ENCODE measurements around the gene ICE2.

The ICE2 gene

DNA sequence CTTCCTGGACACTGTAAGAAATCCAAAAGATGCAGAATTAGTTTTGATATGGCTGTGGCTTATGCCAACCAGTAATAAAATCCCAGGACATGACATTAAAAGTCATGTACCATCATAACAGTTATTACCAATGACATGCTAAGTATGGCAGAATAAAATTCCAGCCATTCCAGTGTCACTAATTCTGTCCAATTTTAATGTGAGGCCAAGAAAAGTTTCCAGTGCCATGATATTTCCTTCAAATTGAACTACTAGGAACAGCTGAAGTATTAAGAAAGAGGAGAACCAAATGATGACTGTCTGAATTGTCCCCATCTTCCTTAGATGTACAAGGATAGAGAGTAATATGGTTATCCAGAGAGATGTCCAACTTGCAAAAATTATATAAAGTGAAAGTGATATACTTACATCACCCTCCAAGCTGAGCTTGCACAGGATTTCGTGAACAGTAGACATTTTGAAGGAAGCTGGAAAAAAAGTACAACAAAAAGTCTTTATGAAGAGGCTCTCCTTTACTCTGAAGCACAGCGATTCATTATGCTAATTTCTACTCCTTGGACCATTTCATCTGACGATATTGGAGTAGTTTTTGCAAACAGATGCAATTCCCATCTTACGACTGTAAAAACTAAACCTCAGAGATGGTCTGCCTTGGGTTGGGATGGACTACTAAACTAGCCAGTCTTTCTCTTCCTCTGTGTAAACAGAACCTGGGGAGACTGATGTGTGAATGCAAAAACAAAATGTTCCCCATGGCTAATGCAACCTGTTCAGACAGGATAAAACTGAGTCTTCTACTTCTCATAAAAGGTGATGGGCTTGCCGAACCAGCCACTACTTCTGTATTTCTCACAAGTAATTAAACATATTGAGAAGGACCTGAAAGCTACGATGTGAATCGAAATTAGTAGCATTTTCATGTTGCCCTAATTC is 93.1 kb downstream of the ICE2 start:
- DNase-seq = no peak

- DNase-seq = no peak
Measured at GRCh38 chr15:60384526-60385126, 94.3 kb downstream of the ICE2 start.

- no peak for DNase-seq
Measured at GRCh38 chr15:60384053-60384452, 94.9 kb downstream of the ICE2 start.

GRCh38 chr15:60382773-60383674 is 95.9 kb downstream of the ICE2 start:
- DNase-seq = no peak

- no peak for DNase-seq
Measured at GRCh38 chr15:60381148-60381788, 97.7 kb downstream of the ICE2 start.

- no peak for DNase-seq
Measured at GRCh38 chr15:60379525-60380274, 99.2 kb downstream of the ICE2 start.

GRCh38 chr15:60379185-60379524 is 99.8 kb downstream of the ICE2 start:
- DNase-seq = no peak

- DNase-seq = no peak
Measured at GRCh38 chr15:60376677-60377095, 102.3 kb downstream of the ICE2 start.

GRCh38 chr15:60375306-60375705 is 103.6 kb downstream of the ICE2 start:
- no peak for DNase-seq

DNA sequence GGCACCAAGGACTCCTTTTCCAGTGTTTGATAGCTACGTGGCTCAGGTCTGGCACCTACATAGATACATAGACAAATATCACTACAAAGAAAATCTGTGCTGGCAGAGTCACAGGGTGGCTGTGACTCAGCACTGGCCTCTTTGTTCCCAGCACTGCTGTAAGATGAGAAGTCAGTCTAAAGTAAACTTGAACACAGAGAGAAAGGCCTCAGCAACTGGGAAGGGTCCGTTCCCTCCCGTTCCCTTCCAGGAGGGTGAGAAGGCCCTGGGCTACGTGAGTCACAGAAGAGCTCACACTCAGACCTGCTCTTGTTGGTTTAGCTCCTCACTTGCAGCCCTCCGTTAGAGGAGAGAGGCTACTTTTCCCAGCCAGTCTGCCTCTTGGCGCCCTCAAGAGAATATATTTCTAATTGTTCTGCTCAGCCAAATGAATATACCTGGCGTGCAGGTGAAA is 104.3 kb downstream of the ICE2 start:
- no peak for DNase-seq

- no peak for DNase-seq
Measured at GRCh38 chr15:60374209-60374608, 104.7 kb downstream of the ICE2 start.

DNA sequence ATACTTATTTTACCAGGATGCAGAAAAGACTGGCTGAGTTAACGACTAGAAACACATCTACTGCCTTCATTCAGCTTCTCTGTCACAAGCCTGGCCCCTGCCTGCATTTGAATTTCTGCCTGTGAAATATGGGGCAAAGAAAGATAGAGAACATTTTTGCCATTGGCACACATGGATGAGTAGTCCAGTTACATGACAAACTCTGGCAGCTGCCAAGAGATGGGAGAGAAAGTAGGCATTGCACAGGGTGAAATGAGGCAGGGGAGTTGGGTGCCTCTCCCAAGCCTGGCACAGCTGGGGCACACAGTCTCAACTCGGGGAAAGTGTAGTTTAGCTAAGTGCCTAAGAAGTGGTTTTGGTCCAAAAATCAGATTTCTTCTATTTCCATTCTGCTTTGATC is 105.2 kb downstream of the ICE2 start:
- no peak for DNase-seq

- no peak for DNase-seq
Measured at GRCh38 chr15:60373327-60373726, 105.6 kb downstream of the ICE2 start.

GRCh38 chr15:60372756-60373155 is 106.2 kb downstream of the ICE2 start:
- DNase-seq = no peak

GRCh38 chr15:60372227-60372626 is 106.7 kb downstream of the ICE2 start:
- DNase-seq = no peak

DNA sequence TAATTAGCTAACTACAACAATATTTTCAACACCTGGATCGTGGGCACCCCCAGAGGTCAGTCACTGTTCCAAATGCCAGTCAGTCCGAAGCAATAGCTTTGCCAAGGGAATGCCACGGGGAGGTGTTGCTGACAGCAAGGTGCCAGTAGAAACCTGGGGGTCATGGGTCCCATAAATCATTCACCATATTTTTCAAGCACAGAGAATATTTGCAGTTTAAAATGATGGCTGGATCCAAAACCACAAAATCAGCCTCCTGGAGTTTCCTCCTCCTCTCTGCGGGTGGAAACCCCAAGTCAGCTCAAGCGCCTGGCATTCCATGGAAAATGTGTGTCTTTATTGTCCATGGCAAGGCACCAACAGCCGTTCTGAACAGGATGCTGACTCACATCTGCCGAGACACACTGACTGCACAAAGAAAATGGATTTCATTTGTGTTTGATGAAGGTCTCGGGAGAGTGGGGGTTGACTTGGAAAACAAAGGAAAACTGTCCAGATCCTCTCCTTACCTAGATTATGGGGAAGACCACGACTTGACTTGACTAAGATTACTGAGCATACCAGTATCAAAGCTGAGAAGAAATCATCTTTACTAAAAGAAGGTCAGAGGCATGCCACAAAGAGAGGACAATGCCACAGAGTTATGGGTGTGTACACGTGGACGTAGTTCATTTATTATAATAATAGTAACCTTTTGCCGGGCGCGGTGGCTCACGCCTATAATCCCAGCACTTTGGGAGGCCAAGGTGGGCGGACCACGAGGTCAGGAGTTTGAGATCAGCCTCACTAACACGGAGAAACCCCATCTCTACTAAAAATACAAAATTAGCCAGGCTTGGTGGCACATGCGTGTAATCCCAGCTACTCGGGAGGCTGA is 107.5 kb downstream of the ICE2 start:
- no peak for DNase-seq

DNA sequence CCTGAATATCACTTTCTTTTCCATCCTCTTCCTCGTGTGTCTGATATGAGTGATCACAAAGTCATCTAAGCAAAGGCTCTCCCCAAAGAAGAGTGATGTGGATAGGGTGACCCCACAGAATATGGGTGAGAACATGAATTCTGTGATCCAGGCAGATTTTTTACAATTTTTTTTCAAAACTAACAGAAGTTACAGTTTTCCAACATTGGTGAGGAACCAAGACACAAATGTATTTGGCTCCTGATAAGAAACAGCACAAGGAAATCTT is 108.1 kb downstream of the ICE2 start:
- no peak for DNase-seq

GRCh38 chr15:60370105-60370868 is 108.7 kb downstream of the ICE2 start:
- no peak for DNase-seq

DNA sequence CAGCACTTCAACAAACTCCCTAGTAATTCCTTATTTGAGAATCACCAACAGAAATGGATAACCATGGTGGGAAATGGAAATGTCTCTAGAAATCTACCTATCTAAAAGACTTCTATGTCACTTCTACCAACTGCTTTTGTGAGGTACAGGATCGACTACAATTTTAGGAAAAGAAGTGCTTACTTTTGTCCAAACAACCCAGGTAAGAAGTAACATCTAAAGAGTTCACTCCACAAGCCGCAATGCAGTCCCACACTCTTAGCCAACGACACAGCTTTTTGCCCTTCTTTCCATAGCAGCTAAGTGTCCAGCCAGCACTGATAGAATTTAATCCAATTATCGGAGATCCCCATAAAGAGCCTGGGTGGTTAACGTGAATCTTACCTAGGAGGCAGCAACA is 109.2 kb downstream of the ICE2 start:
- no peak for DNase-seq
